DOHH2 (cell line): ENCODE data around the gene ARHGAP22.

Experiments
- H3F3A ChIP-seq: fragments of 200-600 bp; sonication (generic), shearing (Covaris generic); 2 replicates; pipeline ENCODE4 v1.6.0; 2016; ENCODE audit warnings: antibody characterized with exemption, mild to moderate bottlenecking; ENCODE audit not compliant: control insufficient read depth, insufficient read depth
- H3K27ac ChIP-seq: fragments of 200-600 bp; sonication (generic); 2 replicates; pipeline ENCODE4 v1.5.1; 2014; ENCODE audit warnings: low read depth, mild to moderate bottlenecking, low read length, moderate library complexity
- H3K27me3 ChIP-seq: fragments of 200-600 bp; sonication (generic); 2 replicates; pipeline ENCODE4 v1.6.1; 2014; ENCODE audit warnings: mild to moderate bottlenecking, low read length, mixed read lengths; ENCODE audit not compliant: control insufficient read depth
- H3K36me3 ChIP-seq: fragments of 200-600 bp; sonication (generic); 2 replicates; pipeline ENCODE4 v1.6.1; 2014; ENCODE audit warnings: mild to moderate bottlenecking, low read length, moderate library complexity, mixed read lengths; ENCODE audit not compliant: control insufficient read depth
- H3K4me1 ChIP-seq: fragments of 200-600 bp; sonication (generic); 2 replicates; pipeline ENCODE4 v1.6.1; 2014; ENCODE audit warnings: mild to moderate bottlenecking, low read length, mixed read lengths; ENCODE audit not compliant: control insufficient read depth
- H3K4me2 ChIP-seq: fragments of 200-600 bp; sonication (generic); 2 replicates; pipeline ENCODE4 v1.6.0; 2014; ENCODE audit warnings: mild to moderate bottlenecking, low read length, moderate library complexity
- H3K4me3 ChIP-seq: fragments of 200-600 bp; sonication (generic); 2 replicates; pipeline ENCODE4 v1.5.1; 2014; ENCODE audit warnings: mild to moderate bottlenecking, low read length, mixed read lengths
- H3K79me2 ChIP-seq: fragments of 200-600 bp; sonication (generic); 2 replicates; pipeline ENCODE4 v1.6.1; 2014; ENCODE audit warnings: mild to moderate bottlenecking, low read length, mixed read lengths; ENCODE audit not compliant: control insufficient read depth
- H3K9me2 ChIP-seq: fragments of 200-600 bp; sonication (generic); replicated peaks from 2 replicates; pipeline ENCODE4 v1.6.1; 2014; ENCODE audit warnings: mild to moderate bottlenecking, low read length, mixed read lengths; ENCODE audit not compliant: control insufficient read depth
- H3K9me3 ChIP-seq: fragments of 200-600 bp; sonication (generic); 2 replicates; pipeline ENCODE4 v1.6.1; 2014; ENCODE audit warnings: antibody characterized with exemption, low read length, mixed read lengths; ENCODE audit not compliant: control insufficient read depth, insufficient read depth
- H4K20me1 ChIP-seq: fragments of 200-600 bp; sonication (generic); 2 replicates; pipeline ENCODE4 v1.6.0; 2014; ENCODE audit warnings: low read depth, mild to moderate bottlenecking, antibody characterized with exemption, low read length, moderate library complexity; ENCODE audit not compliant: control insufficient read depth, insufficient read depth
- CTCF ChIP-seq: fragments of 200-600 bp; sonication (generic); IDR thresholded peaks from one replicate; pipeline ENCODE4 v1.5.1; 2014; ENCODE audit warnings: antibody characterized with exemption, mild to moderate bottlenecking, low read depth, low read length; ENCODE audit not compliant: poor library complexity, severe bottlenecking
- EZH2phosphoT487 ChIP-seq: fragments of 200-600 bp; sonication (generic); IDR thresholded peaks from 2 replicates; pipeline ENCODE4 v1.6.1; 2017; ENCODE audit warnings: borderline replicate concordance, mild to moderate bottlenecking, antibody characterized with exemption, low read length, moderate library complexity, mixed read lengths

ARHGAP22 gene

GRCh38 chr10:48496105-48496830 is 108.6 kb downstream of the ARHGAP22 start:
- Histone ChIP-seq H3K4me2 (no peak overlapping the region), H3K79me2 (no peaks in the 10 kb centered on the region), H3K36me3 (no peaks in the 10 kb centered on the region), H3K27ac (no peak overlapping the region), H3K4me1 (no peaks in the 10 kb centered on the region), H3K4me3 (no peak overlapping the region), H3F3A (no peaks in the 10 kb centered on the region), H3K9me2 (no peaks in the 10 kb centered on the region), H3K27me3 (peaks cover 11% of the 10 kb centered on the region), H4K20me1 (no peaks in the 10 kb centered on the region), H3K9me3 (no peaks in the 10 kb centered on the region)
- no peak for TF ChIP-seq CTCF
- no peak for TF ChIP-seq EZH2phosphoT487

- H3K4me1 ChIP-seq, result no peaks in the 10 kb centered on the region
- no peak overlapping the region for H3K4me2 ChIP-seq
- peaks cover 11% of the 10 kb centered on the region for H3K27me3 ChIP-seq
- H3K9me2 ChIP-seq, result no peaks in the 10 kb centered on the region
- H4K20me1 ChIP-seq, result no peaks in the 10 kb centered on the region
- no peak for TF ChIP-seq CTCF
- TF ChIP-seq EZH2phosphoT487, result no peak
- H3F3A ChIP-seq, result no peaks in the 10 kb centered on the region
- no peak overlapping the region for H3K27ac ChIP-seq
- no peak overlapping the region for H3K4me3 ChIP-seq
- H3K36me3 ChIP-seq, result no peaks in the 10 kb centered on the region
- no peaks in the 10 kb centered on the region for H3K79me2 ChIP-seq
- H3K9me3 ChIP-seq, result no peaks in the 10 kb centered on the region
Measured at GRCh38 chr10:48495282-48496045, 109.4 kb downstream of the ARHGAP22 start.

GRCh38 chr10:48494611-48495010 is 110.3 kb downstream of the ARHGAP22 start:
- H3K4me1 ChIP-seq, result no peaks in the 10 kb centered on the region
- peaks cover 11% of the 10 kb centered on the region for H3K27me3 ChIP-seq
- no peak overlapping the region for H3K4me3 ChIP-seq
- no peaks in the 10 kb centered on the region for H3K9me3 ChIP-seq
- H3K9me2 ChIP-seq, result no peaks in the 10 kb centered on the region
- no peaks in the 10 kb centered on the region for H3K36me3 ChIP-seq
- no peak overlapping the region for H3K4me2 ChIP-seq
- H3K79me2 ChIP-seq, result no peaks in the 10 kb centered on the region
- H4K20me1 ChIP-seq, result no peaks in the 10 kb centered on the region
- H3K27ac ChIP-seq, result no peak overlapping the region
- TF ChIP-seq EZH2phosphoT487 (no peak), CTCF (no peak)
- no peaks in the 10 kb centered on the region for H3F3A ChIP-seq
